ENCODE data around the gene AHCYL2.
"Not testable (repeated sequence)": the region's sequence is repeated elsewhere in the genome, so short reads cannot be mapped to it uniquely, and the experiment has no call there.

AHCYL2 gene

DNA sequence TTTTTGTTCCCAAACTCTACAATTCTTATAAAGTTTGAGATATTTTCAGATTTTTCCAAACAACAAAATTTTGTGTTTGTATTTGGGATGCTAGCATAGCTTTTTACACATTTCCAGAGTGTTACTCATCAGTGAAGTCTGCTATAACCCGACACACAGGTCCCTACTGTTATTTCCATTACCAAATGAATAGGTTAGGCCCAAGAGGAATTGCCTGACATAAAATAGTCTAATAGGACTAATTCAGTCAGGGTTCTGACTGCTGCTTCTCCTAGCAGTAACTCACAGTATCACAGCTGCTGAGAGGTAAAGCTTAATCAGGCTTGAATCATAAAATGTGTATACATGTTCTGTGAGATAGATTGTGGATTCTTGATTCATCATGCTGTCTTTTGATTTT is 160.3 kb downstream of the AHCYL2 start:
- no peak for DNase-seq (ENCODE audit: low read depth)

- DNase-seq (ENCODE audit: low read depth), result no peak
These were observed 160.8 kb downstream of the AHCYL2 start for GRCh38 chr7:129385598-129385997.

GRCh38 chr7:129386506-129386905 is 161.7 kb downstream of the AHCYL2 start:
- DNase-seq (ENCODE audit: low read depth), result no peak

GRCh38 chr7:129387537-129387936 is 162.7 kb downstream of the AHCYL2 start:
- no peak for DNase-seq (ENCODE audit: low read depth)

DNA sequence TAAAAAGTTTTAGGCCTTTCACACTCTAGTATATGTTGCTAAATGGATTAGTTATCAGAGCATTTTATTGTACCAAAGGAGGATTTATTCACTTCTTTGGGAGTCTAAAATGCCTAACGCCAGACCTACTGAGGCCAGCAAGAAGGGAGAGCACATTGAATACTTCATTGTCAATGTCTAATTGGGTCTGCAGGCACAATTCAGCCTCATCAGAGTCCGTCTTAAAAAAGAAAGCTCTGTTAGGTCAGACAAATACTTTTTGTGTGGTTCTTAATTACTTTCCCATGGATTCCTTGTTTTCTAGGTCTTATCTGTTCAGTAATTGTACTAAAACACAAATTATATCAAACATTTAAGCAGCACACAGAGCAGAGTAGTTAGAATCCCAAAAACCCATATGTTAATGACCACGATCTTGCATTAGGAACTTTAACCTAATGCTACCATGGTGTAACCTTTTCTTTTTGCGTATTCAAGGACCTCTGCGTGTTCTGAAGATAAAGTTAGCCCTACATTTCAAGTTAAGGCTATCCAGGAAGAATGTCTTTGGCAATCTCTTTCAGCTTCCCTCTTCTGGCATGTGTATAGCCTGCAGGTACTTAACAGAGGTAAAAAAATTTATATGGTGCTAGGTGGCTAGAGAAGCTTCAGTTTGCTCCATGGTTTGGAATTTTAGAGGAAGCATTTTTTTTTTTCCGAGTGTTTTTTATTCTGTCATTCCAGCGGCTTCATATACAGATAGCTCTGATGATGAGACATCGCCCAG is 163.7 kb downstream of the AHCYL2 start:
- DNase-seq (ENCODE audit: low read depth), result no peak

DNA sequence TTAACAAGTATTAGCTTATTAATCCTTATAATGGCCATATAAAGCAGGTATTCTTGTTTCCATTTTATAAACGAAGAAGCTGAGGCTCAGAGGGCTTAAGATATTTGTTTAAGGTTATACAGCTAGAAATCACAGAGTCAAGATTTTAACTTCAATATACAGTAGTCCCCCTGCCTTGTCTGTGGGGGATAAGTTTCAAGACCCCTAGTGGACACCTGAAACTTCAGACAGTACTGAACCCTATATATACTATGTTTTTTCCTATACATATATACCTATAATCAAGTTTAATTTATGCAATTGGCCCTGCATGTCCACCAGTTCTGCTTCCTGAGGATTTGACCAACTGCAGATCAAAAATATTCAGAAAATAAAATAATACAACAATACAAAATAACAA is 165.0 kb downstream of the AHCYL2 start:
- DNase-seq (ENCODE audit: low read depth), result no peak

GRCh38 chr7:129390314-129390713 is 165.5 kb downstream of the AHCYL2 start:
- DNase-seq (ENCODE audit: low read depth), result no peak

GRCh38 chr7:129391546-129392171 is 166.8 kb downstream of the AHCYL2 start:
- no peak for DNase-seq (ENCODE audit: low read depth)

DNA sequence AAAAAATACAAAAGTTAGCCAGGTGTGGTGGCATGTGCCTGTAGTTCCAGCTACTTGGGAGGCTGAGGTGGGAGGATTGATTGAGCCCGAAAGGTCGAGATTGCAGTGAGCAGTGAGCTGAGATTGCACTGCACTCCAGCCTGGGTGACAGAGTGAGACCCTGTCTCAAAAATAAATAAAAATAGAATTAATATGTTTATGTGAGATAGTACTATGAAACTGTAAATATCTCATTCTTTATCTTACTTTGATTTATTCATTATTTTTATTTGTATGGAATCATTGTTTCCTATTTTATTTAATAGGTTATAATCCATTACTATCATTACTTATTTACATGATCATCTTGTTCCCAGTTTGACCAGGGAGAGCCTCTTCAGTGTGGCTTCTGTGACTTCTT is 168.4 kb downstream of the AHCYL2 start:
- no peak for DNase-seq (ENCODE audit: low read depth)

GRCh38 chr7:129394101-129394500 is 169.3 kb downstream of the AHCYL2 start:
- DNase-seq (ENCODE audit: low read depth), result no peak

DNA sequence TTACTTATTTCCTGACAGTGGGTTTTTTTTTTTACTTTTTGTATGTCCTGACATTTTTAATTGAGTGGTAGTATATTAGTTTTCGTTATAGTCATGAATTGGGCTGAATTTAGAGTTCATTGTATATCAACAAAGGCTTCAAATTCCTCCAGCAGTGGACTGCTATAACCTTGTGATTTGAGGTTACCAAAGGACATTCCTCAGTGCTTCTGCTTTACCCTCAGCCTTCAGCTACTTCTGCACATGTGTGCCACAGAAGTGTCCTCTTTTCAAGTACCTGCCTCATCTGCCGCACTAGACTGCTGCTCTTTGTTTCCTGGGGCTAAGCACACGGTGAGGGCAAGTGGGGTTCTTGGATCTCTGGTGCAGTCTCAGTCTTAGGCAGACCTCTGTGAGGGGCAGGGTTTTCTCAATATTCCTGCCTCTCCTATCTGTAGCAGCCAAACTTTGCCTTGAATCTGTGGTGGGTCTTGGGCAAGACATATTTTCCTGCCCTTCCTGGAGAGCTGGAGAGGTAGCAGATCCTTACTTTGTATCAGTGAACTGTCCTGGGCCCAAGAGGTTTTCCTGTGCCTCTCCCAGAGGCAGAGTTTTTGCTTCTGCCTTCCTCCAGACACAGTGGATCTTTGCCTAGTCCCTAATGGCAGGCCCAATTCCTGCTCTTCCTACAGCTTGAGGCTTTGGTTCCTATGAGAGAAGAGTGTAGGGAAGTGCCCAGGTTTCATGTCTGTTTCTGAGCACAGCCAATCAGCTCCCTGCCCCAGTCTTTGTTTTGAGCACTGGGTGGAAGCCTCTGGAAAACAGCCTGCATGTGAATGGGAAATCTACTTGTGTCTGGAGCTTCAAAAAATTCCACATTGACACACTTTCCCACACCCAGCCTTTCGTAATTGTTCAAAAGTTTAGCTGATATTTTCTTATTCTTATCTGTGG is 170.4 kb downstream of the AHCYL2 start:
- DNase-seq (ENCODE audit: low read depth), result no peak

DNA sequence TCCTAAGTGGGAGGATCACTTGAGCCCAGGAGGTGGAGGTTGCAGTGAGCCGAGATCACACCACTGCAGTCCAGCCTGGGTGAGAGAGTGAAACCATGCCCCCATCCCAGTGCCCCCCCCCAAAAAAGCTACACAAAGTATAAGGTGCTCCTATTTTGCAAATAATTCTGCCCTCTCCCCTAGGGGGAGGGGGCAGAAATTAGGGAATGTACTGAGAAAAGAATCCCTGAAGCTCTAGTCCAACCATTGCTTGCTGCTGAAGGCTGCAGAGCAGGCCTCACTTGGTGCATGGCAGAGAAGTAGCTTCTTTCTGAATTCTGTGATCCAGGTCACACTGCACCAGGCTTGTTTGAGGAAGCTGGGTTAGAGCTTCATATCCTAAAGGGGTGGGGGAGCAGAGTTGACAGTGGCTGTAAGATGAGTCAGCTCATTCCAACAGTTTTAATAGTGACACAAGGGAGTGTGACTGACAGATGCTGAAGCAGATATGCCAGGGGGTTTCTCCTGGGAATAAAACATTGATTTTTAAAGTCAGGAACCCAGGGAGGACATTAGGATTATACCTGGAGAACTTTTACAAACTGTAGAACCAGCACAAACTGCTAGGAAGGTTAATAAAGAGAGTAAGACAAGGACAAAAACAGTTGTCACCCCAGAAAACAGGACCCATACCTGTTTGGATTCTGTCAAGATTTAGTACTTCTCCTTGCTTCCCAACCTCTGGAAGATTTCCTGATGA is 176.6 kb downstream of the AHCYL2 start:
- no peak for DNase-seq (ENCODE audit: low read depth)

DNA sequence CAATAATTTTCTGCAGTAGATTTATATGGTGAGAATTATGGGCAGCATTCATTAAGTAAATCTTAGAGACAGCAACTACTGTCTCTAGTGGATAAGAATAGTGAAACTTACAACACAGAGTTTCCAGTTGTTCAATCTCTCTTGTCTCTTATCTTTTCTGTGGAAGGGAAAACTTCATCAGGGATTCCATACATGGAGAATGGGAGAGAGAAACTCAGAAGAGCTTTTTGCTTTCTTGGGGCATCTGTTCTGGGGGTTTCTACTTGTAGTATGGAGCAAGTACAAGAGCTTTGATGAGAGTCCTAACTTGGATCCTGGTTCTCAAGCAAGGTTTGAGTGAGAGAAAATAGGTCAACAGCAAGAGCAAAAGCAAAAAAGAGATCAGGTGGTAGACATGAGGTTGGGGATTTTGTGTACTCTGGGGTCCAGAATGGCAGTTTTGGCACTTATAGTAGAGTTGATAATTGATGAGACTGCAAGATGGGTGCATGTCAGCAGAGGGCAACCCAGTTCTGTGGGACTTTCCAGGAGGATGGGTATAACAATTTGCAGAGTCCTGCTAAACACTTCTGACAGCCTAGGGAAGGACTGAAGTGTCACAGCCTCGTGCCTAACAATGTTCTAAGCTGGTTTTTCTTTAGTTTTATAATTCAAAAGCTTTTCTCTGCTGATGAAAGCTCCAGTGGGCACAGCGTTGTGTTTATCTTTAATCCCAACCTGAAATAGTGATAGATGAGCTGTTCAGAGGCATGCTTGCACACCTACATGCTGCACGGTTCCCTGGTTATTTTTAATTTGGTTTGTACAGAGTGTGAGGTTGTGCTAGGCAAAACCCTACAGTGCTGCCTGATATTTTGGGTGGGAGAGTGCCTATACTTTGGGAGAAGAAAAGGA is 177.4 kb downstream of the AHCYL2 start:
- DNase-seq (ENCODE audit: low read depth), result no peak

DNA sequence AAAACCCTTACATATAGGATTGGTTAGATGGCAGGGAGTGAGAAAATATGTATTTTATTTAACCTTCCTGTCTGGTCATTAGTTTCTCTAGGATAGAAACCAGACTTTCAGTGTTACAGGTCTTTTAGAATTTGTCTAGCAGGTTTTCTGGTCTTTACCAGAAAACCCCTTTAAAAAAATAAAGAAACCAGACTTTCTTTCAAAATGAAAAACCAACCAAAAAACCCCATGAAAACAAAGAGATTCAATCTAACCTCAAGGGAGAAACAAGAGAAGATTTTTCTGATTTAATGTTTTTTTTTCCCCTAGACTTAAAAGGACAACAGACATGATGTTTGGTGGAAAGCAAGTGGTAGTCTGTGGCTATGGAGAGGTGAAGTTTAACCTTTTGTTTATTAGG is 180.7 kb downstream of the AHCYL2 start:
- no peak for DNase-seq (ENCODE audit: low read depth)

- DNase-seq (ENCODE audit: low read depth), result not testable (repeated sequence)
These were observed 185.4 kb downstream of the AHCYL2 start for GRCh38 chr7:129410238-129410637.

GRCh38 chr7:129412501-129412900 is 187.7 kb downstream of the AHCYL2 start:
- no peak for DNase-seq (ENCODE audit: low read depth)

DNA sequence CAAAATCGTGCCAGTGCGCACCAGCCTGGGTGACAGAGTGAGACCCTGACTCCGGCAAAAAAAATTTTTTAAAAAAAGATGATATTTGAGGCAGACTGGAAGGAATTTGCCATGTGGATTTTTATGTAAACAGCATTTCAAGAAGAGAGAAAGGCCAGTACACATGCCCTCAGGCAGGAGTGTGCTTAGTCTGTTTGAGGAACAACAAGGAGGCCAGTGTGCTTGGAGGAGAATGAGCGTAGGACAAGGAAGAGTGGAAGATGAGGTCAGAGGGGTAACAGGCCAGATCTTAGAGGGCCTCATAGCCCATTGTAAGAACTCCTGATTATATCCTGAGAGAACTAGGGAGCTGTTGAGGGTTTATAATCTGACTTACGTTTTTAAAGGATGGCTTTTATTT is 192.2 kb downstream of the AHCYL2 start:
- DNase-seq (ENCODE audit: low read depth), result no peak

GRCh38 chr7:129421717-129422250 is 197.0 kb downstream of the AHCYL2 start:
- no peak for DNase-seq (ENCODE audit: low read depth)

GRCh38 chr7:129422727-129423126 is 197.9 kb downstream of the AHCYL2 start:
- no peak for DNase-seq (ENCODE audit: low read depth)

GRCh38 chr7:129423700-129424410 is 199.0 kb downstream of the AHCYL2 start:
- DNase-seq (ENCODE audit: low read depth), result no peak
